HG03565 (cell line): Measurements from ENCODE around the gene HYCC2.
"Not testable (repeated sequence)": the region's sequence is repeated elsewhere in the genome, so short reads cannot be mapped to it uniquely, and the experiment has no call there.

Source experiments
- ATAC-seq: cut with Tn5 transposase; IDR thresholded peaks from one replicate; pipeline ENCODE4 v1.9.1; 2021; ENCODE audit warnings: mild to moderate bottlenecking, moderate library complexity; ENCODE audit not compliant: unreplicated experiment

HYCC2 gene

DNA sequence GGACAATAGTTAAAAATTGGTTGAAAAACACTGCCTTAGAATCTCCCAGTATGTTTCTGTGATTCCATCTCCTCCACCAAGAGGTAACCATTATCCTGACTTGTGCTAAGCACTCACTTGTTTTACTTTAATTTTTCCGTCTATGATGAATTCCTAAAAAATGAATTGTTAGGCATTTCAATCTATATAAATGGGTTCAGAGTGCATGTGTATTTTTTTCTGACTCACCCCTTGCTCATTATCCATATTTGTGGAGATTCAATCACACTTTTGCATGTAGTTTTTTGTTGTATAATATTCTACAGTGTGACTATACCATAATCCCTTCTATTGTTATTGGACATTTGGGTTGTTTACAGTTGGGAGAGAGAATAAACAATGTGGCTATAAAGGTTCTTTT, 1.6 kb upstream of the HYCC2 start:
- ATAC-seq, result no peak

DNA sequence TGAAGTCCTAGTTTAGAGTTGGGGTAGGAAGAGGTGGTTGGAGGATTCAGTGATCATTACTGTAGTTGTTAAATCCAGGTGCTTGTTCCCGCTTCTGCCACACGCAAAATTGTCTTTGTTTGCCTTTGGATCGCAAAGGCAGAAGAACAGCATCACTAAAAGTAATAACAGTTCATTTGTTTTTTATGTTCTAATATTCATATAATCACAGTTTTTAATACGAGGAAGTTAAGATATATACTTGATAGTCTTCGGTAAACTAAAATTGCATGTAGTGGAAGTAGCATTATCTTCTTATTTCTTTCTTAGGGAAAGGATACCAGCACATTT, 695 bp upstream of the HYCC2 start:
- no peak for ATAC-seq

DNA sequence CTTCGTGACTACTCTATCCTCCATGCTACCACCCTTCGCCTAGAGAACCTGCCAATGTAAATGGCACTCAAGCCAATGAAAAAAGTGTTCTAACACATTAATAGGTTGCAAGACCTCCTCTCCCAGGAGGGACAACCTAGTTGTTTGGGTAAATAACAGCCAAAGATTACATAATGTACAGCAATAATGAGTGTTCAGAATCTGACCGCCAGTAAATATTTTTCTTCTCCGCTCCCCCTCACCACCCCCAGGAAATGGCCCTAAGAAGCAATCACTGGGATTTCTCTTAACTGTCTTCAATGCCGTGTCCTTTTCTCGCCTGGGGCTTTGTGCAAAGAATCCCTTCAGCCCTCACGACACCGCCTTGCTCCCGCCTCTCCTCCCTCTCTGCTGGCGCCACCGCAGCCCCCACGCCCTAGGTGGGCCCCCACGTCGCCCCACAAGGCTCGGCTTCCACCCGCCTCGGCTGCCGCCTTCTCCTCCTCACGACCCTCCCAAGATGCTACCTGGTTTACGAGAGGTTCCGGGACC, 458 bp downstream of the HYCC2 start:
- peak; percentile 6 for ATAC-seq

DNA sequence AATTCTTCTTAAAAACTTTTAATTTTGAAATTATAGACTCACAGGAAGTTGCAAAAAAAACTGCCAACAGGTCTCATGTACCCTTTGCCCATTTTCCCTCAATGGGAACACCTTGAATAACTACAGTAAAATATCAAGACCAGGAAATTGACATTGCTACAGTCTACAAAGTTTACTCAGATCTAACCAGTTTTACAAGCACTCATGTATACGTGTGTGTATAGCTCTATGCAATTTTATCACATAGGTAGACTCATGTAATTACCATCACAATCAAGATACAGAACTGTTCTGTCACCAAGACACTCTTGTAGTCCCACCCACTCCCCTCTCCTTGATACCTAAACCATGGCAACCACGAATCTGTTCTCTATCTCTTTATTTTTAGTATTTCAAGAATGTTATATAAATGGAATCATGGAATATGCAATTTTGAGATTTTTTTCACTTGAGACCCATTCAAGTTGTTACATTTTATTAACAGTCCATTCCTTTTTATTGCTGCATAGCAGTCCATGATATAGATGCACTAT, 6.6 kb downstream of the HYCC2 start:
- no peak for ATAC-seq

DNA sequence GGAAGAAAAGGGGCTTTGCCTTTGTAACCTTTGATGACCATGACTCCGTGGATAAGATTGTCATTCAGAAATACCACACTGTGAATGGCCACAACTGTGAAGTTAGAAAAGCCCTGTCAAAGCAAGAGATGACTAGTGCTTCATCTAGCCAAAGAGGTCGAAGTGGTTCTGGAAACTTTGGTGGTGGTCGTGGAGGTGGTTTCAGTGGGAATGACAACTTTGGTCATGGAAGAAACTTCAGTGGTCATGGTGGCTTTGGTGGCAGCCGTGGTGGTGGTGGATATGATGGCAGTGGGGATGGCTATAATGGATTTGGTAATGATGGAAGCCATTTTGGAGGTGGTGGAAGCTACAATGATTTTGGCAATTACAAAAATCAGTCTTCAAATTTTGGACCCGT, 8.0 kb downstream of the HYCC2 start:
- ATAC-seq, result not testable (repeated sequence)

DNA sequence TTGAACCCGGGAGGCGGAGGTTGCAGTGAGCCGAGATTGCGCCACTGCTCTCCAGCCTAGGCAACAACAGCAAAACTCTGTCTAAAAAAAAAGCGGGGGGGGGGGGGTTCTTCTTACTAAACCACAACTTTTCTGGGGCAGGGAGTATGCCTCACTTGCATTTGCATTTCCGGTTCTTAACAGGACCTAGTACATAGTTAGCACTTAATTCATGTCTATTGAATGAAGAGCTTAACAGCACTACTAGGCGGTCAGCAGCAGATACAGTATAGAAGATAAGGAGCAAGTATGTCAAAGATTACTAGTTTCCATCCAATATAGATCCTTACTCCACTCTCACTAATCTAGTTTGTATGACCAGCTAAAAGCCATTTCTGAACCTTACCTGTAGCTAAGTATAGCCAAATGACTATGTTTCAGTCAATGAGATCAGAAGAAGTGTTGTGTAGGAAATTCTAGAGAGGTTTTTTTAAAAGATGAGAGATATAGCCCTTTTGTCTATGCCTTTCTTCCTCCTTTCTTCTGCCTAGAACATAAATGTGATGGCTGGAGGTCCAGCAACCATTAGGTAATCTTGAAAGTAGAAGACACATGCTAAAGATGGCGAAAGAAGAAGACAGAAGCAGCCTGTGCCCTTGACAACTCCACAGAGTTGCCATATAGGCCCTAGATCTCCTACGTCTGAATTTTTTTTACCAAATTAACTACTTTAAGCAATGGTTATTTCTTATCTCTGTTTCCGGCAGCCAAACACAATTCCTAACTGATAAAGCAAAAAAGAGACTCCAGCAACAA, 11.3 kb downstream of the HYCC2 start:
- no peak for ATAC-seq

DNA sequence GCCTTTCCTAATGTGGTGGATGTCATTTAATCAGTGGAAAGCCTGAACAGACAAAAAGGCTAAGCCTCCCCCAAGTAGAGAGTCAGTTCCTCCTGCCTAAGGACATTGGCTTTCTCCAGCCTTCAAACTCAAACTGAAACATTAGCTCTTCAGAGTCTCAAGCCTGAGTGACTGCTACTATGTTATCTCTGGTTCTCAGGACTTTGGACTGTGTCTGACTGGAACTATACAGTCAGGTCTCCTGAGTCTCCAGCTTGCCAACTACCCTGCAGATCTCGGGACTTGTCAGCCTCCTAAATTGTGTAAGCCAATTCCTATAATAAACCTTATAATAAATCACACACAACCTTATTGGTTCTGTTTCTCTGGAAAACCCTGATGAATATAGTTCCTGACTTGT, 12.6 kb downstream of the HYCC2 start:
- no peak for ATAC-seq

DNA sequence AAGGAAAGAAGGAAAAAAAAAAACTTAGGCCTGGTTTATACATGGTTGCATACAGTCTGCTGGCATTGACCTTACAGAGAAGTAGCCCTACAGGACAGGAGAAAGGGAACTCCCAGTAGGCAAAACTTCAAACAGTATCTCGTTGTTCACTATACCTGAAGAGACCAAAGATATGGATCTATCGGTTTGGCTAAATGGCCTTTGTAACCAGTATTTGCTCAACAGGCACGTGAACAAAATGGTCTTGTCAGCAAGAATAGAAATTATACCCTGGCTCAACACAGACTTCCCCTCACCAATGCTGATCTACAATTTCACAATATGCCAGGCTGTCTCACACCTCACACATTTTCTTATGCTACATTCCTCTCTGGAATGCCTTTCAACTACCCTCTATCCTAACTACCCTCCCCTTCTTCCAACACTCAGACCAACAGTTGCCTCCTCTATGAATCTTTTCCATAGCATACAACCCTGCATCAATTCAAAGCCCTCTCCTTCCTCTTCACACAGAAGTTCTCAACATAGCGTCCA, 13.7 kb downstream of the HYCC2 start:
- ATAC-seq, result no peak

DNA sequence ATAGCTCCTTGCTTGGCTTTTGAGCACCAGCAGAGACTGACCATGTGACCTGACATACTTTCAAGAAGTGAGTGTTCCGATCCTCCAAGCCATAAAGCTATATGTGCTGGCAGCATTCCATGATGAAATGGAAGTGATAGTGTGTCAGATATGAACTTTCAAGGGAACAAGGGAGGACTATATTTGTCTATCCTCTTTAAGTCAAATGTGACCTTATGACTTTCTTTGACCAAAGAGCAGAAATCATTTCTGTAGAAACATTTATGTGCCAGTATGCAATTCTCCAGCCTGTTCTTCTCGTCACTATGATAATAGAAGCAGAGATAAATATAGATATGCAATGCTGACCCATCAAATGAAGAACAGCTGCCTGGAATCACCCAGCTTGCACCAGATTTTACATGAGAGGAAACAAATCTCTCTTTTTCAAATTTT, 14.4 kb downstream of the HYCC2 start:
- ATAC-seq, result no peak

DNA sequence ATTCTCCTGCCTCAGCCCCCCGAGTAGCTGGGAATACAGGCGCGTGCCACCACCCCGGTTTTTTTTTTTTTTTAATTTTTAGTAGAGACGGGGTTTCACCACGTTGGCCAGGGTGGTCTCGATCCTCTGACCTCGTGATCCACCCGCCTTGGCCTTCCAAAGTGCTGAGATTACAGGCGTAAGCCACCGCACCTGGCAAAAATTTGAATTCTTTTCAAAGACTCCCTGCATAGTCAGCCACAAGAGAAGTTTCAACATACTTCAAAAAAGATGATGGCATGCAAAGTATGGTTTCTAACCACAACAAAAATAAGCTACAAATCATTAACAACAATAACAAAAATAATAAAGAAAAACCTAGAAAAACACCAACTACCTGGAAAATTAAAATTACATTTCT, 22.0 kb downstream of the HYCC2 start:
- no peak for ATAC-seq

DNA sequence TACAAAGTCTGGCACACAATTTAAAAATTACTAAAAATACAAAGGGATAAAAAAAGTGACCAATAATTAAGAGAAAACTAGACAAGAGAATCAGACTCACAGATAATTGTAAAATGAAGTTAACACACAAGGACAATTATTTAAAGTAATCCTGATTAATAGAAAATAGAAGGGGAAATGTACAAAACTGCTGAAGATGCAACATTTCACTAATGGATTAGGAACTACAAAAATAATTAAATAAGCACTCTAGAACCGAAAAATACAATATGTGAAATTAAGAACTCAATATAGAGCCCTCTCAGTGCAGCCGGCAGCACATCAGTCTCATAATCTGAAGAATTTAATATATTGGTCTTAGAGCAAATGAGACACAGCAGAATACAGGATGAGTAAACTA, 24.6 kb downstream of the HYCC2 start:
- no peak for ATAC-seq

DNA sequence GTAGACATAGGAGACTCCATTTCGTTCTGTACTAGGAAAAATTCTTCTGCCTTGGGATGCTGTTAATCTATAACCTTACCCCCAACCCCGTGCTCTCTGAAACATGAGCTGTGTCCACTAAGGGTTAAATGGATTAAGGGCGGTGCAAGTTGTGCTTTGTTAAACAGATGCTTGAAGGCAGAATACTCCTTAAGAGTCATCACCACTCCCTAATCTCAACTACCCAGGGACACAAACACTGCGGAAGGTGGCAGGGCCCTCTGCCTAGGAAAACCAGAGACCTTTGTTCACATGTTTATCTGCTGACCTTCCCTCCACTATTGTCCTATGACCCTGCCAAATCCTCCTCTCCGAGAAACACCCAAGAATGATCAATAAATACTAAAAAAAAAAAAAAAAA, 28.4 kb downstream of the HYCC2 start:
- ATAC-seq, result not testable (repeated sequence)

DNA sequence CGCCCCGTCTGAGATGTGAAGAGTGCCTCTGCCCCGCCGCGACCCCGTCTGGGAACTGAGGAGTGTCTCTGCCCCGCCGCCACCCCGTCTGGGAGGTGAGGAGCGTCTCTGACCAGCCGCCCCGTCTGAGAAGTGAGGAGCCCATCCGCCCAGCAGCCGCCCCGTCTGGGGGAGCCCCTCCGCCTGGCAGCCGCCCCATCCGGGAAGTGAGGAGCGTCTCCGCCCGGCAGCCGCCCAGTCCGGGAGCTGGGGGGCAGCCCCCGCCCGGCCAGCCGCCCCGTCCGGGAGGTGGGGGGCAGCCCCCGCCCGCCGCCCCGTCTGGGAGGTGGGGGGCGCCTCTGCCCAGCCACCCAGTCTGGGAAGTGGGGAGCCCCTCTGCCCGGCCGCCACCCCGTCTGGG, 29.0 kb downstream of the HYCC2 start:
- not testable (repeated sequence) for ATAC-seq

DNA sequence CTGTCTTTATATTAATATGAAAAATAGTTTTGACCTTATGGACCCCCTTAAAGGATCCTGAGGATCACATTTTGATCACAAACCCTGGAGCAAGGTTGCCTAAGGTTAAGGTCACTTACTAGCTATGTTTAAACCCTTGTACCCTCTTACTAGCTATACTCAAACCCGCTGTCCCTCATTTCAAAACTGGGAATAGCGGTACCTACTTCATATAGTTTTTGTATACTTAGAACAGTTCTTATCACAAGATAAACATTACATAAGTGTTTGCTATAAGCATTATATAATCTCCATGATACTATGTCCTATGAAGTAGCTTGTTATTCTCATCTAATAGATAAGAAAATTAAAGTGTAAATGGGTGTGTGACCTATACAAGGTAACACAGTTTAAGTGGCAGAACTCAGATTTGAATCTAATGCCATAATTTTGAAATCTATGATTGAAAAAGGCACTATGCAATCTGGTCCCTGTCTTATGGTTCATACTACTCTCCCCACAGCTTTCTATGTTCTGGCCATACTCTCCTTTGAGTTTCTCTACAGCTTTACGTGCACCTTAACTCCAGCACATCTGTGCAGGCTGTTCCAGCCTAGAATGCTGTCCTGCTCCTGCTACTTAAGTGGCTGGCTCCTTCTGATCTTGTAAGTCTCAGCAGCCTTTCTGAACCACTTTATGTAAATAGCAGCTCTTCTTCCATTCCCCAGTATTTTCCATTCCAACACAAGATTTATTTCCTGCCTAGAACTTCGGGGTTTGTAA, 30.4 kb downstream of the HYCC2 start:
- no peak for ATAC-seq

DNA sequence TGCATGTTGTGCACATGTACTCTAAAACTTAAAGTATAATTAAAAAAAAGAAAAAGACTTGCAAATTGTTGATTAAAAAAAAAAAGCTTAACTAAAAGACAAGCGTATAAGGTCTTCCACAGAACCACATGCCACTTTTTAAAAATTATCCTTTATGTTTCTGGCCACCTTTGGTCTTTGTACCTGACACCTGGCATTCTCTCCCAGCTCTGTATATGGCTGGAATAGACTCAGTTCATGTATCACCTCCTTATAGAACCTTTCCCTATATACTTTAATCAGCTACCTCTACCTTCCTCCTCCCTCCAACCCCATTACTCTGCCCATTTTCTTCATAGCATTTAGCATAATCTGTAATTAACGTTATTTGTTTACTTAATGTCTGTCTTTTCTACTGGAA, 32.6 kb downstream of the HYCC2 start:
- ATAC-seq, result no peak

DNA sequence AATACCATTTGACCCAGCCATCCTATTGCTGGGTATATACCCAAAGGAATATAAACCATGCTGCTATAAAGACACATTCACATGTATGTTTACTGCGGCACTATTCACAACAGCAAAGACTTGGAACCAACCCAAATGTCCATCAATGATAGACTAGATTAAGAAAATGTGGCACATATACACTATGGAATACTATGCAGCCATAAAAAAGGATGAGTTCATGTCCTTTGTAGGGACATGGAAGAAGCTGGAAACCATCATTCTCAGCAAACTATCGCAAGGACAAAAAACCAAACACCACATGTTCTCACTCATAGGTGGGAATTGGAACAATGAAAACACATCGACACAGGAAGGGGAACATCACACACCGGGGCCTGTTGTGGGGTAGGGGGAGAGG, 33.1 kb downstream of the HYCC2 start:
- not testable (repeated sequence) for ATAC-seq

DNA sequence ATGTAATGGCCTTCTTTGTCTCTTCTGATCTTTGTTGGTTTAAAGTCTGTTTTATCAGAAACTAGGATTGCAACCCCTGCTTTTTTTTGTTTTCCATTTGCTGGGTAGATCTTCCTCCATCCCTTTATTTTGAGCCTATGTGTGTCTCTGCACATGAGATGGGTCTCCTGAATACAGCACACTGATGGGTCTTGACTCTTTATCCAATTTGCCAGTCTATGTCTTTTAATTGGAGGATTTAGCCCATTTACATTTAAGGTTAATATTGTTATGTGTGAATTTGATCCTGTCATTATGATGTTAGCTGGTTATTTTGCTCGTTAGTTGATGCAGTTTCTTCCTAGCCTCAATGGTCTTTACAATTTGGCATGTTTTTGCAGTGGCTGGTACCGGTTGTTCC, 37.1 kb downstream of the HYCC2 start:
- ATAC-seq, result not testable (repeated sequence)

DNA sequence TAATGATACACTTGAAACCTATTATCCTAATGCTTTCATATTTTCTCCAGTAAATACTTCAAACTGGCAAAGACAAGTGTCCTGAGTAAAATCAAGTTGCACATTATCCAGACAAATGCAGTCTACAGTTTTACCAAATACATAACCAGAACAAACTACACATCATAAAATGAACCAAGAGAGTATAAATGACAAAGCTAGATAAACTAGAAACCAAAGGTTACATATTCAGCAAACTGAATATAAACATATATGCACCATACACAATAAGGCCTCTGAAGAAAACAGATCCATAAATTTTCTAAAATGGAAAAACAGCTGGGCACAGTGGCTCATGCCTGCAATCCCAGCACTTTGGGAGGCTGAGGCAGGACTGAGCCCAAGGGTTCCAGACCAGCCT, 47.0 kb downstream of the HYCC2 start:
- ATAC-seq, result no peak

DNA sequence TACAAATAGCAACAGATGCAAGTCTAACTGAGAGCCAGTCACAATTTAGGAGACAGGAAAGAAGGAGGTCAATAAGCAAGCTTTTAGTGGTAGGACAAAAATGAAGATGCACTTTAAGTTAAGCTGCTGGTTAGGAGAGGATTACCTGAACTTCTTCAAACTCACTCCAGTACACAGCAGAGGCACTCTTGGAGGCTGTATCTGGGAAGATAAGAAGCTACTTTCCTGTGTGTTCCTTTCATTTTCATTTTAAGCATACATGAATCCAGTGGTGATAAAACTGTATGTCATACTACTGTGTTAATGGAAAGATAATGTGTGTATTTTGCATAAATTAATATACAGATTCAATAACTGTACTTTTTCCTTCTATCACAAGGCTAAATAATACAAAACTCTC, 49.6 kb downstream of the HYCC2 start:
- ATAC-seq, result no peak
